IMR-90 (cell line): ENCODE data around the gene NOP9.

Experiments
- BHLHE40 ChIP-seq: fragments of 150-350 bp; IDR thresholded peaks from 2 replicates; pipeline ENCODE4 v1.6.1; 2016; ENCODE audit warnings: mild to moderate bottlenecking, low read depth, low read length
- CEBPB ChIP-seq: IDR thresholded peaks from 2 replicates; pipeline ENCODE4 v1.6.1; 2012; ENCODE audit warnings: low read depth, low read length, improper control_type of control experiment
- CHD1 ChIP-seq: IDR thresholded peaks from 2 replicates; pipeline ENCODE4 v1.6.1; 2012; ENCODE audit warnings: low read depth, low read length, improper control_type of control experiment
- MAFK ChIP-seq: IDR thresholded peaks from 2 replicates; pipeline ENCODE4 v1.6.1; 2012; ENCODE audit warnings: low read depth, low read length, improper control_type of control experiment
- MAZ ChIP-seq: IDR thresholded peaks from 2 replicates; pipeline ENCODE4 v1.6.1; 2012; ENCODE audit warnings: low read depth, mild to moderate bottlenecking, low read length, improper control_type of control experiment, moderate library complexity, borderline replicate concordance
- MXI1 ChIP-seq: IDR thresholded peaks from 2 replicates; pipeline ENCODE4 v1.6.1; 2012; ENCODE audit warnings: low read depth, mild to moderate bottlenecking, low read length, moderate library complexity, borderline replicate concordance
- POLR2A ChIP-seq: IDR thresholded peaks from 2 replicates; pipeline ENCODE4 v1.6.1; 2012; ENCODE audit warnings: mild to moderate bottlenecking, low read depth, low read length
- RAD21 ChIP-seq: IDR thresholded peaks from 2 replicates; pipeline ENCODE4 v1.6.1; 2012; ENCODE audit warnings: low read length, improper control_type of control experiment
- RCOR1 ChIP-seq: IDR thresholded peaks from 2 replicates; pipeline ENCODE4 v1.6.1; 2012; ENCODE audit warnings: mild to moderate bottlenecking, low read length, improper control_type of control experiment; ENCODE audit not compliant: insufficient replicate concordance
- RFX5 ChIP-seq: IDR thresholded peaks from 2 replicates; pipeline ENCODE4 v1.8.0; 2012; ENCODE audit warnings: low read depth, mild to moderate bottlenecking, low read length, moderate library complexity
- TF ChIP-seq, protein P1 (sequence below): conservative IDR thresholded peaks from 2 replicates; pipeline ENCODE4 v1.5.1; 2012; ENCODE audit warnings: mild to moderate bottlenecking, low read depth, low read length, improper control_type of control experiment
- TF ChIP-seq, protein P2 (sequence below): fragments of 150-350 bp; IDR thresholded peaks from 2 replicates; pipeline ENCODE4 v1.6.1; 2016; ENCODE audit warnings: low read depth, mild to moderate bottlenecking, low read length, moderate library complexity, borderline replicate concordance
- TF ChIP-seq, protein P3 (sequence below): fragments of 150-350 bp; IDR thresholded peaks from 2 replicates; pipeline ENCODE4 v1.6.1; 2017; ENCODE audit warnings: mild to moderate bottlenecking, antibody characterized with exemption, low read length, low read depth

DNA sequence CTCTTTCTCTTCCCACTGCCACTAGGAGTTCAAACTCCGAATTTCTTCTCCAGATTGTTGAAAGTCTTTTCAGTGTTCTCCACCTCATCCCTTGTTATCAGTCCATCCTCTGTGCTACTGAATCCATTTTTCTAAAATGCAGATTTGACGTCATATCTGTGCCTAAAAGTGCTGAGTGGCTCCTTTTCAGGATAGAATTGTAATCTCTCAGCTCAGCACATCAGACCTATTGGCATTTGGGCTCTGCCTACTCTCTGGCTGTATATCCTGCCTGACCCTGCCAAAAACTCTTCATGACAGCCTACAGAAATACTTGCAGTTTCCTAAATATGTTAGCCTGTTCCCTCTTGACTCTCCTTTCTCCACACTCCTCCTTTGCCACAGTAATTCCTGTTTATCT, 27.2 kb upstream of the NOP9 start:
- TF ChIP-seq CEBPB (no peak), RFX5 (no peak), POLR2A (no peak), RAD21 (no peak), BHLHE40 (no peak), RCOR1 (no peak), MAFK (peak; percentile 81), MXI1 (no peak), MAZ (no peak), CHD1 (no peak)
- TF ChIP-seq, protein P1, sequence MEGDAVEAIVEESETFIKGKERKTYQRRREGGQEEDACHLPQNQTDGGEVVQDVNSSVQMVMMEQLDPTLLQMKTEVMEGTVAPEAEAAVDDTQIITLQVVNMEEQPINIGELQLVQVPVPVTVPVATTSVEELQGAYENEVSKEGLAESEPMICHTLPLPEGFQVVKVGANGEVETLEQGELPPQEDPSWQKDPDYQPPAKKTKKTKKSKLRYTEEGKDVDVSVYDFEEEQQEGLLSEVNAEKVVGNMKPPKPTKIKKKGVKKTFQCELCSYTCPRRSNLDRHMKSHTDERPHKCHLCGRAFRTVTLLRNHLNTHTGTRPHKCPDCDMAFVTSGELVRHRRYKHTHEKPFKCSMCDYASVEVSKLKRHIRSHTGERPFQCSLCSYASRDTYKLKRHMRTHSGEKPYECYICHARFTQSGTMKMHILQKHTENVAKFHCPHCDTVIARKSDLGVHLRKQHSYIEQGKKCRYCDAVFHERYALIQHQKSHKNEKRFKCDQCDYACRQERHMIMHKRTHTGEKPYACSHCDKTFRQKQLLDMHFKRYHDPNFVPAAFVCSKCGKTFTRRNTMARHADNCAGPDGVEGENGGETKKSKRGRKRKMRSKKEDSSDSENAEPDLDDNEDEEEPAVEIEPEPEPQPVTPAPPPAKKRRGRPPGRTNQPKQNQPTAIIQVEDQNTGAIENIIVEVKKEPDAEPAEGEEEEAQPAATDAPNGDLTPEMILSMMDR: no peak
- TF ChIP-seq, protein P2, sequence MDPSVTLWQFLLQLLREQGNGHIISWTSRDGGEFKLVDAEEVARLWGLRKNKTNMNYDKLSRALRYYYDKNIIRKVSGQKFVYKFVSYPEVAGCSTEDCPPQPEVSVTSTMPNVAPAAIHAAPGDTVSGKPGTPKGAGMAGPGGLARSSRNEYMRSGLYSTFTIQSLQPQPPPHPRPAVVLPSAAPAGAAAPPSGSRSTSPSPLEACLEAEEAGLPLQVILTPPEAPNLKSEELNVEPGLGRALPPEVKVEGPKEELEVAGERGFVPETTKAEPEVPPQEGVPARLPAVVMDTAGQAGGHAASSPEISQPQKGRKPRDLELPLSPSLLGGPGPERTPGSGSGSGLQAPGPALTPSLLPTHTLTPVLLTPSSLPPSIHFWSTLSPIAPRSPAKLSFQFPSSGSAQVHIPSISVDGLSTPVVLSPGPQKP: no peak
- TF ChIP-seq, protein P3, sequence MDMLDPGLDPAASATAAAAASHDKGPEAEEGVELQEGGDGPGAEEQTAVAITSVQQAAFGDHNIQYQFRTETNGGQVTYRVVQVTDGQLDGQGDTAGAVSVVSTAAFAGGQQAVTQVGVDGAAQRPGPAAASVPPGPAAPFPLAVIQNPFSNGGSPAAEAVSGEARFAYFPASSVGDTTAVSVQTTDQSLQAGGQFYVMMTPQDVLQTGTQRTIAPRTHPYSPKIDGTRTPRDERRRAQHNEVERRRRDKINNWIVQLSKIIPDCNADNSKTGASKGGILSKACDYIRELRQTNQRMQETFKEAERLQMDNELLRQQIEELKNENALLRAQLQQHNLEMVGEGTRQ: no peak
